Amniotic epithelial cell (primary cell): ENCODE measurements around the gene PRR5L.

ENCODE experiments used
- DNase-seq: peaks from one replicate; pipeline ENCODE4 v3.0.0-alpha.2; 2010; ENCODE audit warnings: low read depth

Gene PRR5L

DNA sequence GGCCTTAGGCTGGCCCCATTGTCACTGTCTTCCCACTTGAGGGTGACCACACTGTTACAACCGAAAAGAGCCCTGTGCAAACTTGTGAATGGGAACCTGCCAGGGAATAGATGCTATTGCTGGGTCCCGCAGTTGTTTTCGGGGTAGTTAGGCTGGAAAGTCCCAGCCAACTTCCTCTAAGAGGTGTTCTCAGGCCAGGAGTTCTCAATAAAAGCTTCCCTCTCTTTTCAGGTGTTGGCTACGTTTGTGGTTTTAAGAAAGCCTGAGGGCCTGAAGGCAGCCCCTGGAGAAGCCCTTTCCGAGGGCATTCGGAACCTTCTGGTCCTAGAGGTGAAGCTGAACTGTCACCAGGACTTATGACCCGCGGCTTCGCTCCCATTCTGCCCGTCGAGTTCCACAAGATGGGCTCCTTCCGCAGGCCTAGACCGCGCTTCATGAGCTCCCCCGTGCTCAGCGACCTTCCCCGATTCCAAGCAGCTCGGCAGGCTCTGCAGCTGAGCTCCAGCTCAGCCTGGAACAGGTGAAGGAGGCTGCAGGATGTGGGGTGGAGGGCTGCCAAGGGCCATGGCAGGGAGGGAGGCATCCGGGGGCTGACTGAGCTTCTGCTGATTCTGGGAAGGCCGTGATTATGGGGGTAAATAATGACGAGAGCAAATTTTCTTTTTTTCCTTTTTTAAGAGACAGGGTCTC is 104.8 kb downstream of the PRR5L start:
- DNase-seq: no peak

DNA sequence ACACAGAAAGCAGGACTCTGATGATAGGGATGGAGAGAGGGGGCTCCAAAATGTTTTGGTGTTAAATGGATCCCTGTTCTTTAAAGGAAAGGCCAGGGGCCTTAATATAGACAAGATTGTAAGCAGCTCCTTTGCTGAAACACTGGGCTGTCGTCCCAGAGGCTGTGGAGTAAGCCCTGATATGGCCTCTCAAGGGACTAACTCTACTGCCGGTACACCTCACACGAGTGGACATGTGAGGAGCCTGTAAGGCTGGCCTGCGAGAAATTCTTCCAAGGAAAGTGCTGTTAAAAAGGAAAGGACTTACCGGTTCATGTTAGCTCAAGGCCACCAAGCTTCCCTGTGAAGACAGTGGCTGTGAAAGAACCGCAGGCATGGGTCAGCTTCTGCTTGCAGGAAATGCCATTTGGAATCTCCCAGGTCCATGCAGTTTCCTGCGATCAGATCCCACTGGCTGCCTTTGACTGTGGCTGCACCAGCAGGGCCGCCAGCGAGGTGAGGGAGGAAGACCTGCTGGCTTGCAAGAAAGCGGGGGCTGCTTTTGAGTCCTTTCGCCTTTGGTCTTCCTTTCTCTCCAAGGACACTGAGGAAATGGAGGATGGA is 106.6 kb downstream of the PRR5L start:
- no peak for DNase-seq

DNA sequence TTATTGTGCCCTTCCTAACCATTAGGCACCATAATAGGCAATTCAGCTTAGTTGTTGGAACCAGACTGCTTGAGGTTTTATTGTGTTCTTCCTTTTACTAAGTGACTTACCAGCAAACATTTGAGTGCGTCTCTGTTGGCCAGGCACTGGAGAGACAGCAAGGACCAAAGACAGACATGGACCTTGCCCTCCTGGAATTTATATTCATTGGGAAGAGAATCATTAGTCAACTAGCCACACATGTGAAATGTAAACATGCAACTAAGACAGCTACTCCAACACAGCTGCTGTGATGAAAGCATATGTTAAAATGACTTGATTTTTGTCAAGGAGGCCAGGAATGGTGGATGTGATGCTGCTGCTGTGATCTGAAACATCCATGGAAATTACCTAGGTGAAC is 107.6 kb downstream of the PRR5L start:
- DNase-seq: no peak

- DNase-seq: no peak
Observed at GRCh38 chr11:36404831-36405230, 108.7 kb downstream of the PRR5L start.

GRCh38 chr11:36405585-36406367 is 109.7 kb downstream of the PRR5L start:
- DNase-seq: peak; percentile 32

DNA sequence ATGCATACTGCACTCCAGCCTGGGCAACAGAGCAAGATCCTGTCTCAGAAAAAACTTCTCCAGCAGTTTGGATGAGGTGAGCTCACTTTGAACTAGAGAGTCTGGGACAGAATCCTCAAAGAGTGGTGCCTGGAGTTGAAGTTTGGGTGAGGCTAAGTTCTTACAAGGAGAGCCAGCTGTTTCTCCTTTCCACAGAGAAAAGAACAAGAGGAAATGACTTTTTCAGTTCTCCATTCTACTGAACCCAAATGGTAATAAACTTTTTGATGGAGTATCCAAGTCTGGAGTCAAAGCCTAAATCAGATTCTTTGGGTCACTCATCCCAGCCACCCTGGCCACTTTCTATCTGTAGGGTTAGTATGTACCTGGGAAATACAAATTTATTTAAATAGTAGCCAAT is 111.3 kb downstream of the PRR5L start:
- DNase-seq: no peak

DNA sequence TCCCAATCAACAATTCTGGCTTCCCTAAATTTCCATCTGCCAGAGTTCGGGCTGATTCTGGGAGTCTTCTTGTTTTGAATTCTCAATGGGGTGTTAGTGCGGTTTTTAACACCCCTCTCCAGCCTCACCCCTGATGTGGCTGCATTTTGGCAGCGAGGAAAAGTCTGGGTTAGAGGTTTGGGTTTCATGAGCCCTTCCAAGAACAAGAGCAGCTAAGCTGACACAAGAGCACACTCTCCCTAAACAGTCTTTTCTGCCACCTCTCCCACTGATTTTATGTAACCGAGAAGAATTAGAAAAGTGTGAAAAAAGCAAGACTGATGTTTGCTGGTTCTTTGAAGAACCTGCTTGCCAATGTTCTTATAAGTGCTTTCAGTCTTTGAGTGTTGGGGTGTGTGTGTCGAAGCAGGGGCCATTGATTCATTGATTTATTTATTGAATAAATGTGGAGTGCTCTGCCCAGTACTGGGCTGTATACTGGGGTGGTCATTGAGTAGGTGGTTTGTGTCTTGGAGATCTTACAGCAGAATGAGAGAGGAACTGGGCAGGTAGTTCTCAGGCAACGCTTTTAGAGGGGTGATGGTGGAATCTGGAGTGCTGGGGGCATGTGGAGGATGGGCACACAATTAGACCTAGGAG is 112.5 kb downstream of the PRR5L start:
- DNase-seq: no peak

- peak; percentile 83 for DNase-seq
Observed at GRCh38 chr11:36409152-36409816, 113.2 kb downstream of the PRR5L start.

DNA sequence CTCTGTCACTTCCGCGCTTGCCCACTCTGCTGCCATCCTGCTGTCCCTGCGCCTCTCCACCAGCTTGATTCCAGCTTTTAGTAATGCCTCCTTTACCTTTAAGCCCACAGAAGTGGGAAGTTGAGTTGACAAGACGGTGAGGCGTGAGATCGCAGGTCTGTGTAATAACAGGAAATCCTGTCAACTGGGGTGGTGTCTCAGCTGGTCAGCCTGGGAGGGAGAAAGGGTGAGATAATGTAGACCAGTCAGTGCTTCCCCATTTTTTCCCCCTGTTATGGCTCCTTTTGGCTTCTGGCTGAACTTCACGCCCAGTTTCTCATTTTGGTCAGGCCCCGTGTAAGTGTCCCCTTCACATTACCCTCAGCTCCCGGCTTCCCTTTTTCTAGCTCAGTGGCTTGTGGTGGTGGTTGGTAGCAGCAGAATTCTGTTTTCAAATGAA is 115.1 kb downstream of the PRR5L start:
- DNase-seq: no peak

GRCh38 chr11:36412781-36413383 is 116.8 kb downstream of the PRR5L start:
- DNase-seq: peak; percentile 49

DNA sequence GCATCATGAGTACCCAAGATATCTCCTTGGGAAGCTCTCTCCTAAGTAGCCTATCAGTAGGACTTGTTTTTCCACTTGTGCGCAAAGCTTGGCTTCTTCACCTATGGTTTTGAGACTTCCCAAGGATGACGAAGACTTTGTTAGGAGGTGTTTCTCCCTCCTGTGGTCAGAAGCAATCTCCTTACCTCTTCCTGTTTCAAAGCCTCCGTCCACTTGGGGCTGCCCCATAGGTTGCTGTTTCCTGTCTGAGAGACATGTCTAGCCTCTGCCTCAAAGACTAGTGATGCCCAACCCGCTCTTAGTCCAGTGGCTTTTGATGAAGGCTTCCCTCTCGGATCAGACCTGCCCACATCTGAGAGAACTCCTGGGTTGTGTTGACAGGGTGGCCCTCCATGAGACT is 121.1 kb downstream of the PRR5L start:
- no peak for DNase-seq

DNA sequence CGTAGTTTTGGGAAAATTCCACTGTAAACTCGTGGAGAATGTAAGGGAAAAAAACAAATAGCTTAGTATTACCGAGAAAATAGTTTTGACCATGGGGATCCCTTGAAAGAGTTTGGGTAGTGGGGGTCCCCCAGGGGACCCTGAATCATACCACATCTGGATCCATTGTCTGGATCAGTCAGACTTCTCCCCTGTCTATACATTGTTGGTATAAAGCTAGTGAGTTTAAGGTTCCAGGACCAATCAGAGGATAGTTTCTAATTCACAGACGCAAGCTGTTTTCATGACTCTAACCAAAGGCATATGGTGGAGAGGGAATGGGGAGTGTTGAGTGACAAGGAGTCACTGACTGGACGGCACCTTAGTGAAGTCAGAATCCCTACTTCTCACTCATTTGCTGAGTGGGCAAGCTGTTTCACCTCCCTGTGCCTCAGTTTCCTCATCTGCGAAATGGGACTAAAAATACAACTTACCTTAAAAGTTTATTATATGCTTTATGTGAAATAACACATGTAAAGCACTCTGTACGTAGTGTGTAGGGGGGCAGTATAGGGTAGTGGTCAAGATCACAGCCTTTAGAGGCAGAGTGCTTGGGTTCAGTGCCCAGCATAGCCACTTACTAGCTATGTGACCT is 123.8 kb downstream of the PRR5L start:
- DNase-seq: no peak

GRCh38 chr11:36421546-36422155 is 125.6 kb downstream of the PRR5L start:
- DNase-seq: peak; percentile 35

DNA sequence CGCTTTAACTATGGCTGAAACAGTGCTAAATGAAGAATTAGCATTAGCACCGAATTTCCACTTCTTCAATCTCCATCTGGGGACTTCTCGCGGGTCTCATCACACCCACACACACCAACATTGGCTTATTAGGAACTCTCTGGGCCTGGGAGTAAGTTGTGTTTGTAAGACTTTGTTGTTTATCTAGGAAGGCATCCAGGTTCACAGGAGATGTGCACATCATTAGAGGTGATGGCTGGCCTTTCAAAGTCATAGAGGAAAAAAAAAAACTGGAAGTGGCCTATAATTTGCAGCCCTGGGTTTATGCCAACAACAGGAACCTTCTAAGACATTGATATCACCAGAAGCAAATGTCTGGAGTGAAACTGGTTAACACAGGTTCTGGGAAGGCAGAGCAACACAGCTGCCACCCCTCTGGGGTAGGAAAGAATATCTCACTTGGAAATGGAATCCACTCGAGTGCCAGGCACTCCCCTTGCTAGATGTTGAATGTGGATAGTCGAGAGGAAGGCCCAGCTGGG is 129.5 kb downstream of the PRR5L start:
- DNase-seq: no peak

DNA sequence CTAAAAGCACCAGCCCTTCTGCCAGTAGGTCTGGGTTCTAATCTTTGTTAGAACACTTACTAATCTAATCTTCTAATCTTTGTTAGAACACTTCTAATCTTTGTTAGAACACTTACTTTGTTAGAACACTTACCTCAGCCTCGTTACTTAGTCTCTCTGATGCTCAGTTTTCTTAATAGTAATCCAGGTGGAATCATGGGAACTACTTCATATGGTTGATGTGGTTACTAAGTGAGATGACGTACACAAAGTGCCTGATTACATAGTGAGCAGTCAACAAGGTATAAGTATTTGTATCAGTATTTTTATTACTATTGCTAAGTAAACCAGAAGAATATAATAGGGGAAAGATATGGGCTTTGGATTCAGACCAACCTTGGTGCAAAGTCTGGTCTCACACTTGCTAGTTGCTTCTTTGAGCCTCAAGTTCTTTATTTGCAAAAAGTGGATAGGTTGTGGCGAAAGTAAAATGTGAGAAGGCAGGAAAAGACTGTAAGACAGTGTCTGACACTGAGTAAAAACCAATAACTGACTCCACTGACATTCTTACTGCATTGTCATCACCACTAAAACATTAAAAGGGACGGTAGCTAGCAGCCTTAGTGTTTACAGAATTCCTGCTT is 130.2 kb downstream of the PRR5L start:
- no peak for DNase-seq

DNA sequence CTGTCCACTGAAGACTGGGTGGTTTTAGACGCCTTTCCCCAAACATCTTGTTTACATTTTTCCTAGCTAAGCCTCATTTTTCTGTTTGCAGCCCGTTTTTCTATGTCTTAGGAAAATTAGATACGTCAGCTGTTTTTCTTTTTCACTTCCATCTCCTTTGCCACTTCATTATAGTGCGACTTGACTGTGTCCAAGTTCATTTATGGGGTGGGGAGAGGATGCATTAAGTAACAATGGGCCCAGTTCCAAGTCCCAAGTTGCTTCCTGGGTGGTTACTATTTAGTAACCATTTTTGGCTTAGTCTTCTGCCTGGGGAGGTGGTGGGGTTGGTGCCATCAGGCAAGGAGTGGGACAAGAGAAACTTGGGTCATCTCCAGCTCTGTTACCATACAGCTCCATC is 131.0 kb downstream of the PRR5L start:
- no peak for DNase-seq

DNA sequence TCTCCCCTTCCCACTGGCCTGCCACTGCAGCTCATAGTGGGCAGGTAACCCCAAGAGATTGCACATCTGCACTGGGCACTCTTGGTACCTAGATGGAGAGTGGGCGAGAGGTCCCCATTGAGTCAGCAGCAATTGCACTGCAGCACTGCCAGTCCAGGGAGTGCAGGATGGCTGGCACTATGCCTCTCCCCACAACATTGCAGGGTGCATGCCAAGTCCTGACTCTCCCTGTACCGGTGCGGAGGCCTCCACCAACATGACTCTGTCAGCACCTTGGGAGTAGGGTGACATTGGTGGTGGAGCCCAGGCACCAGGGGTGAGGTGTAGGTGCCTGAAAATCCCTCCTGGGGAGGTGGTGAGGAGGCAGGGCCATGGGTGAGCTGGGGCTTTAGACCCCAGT is 131.8 kb downstream of the PRR5L start:
- DNase-seq: no peak

GRCh38 chr11:36431429-36432092 is 135.5 kb downstream of the PRR5L start:
- DNase-seq: peak; percentile 98

DNA sequence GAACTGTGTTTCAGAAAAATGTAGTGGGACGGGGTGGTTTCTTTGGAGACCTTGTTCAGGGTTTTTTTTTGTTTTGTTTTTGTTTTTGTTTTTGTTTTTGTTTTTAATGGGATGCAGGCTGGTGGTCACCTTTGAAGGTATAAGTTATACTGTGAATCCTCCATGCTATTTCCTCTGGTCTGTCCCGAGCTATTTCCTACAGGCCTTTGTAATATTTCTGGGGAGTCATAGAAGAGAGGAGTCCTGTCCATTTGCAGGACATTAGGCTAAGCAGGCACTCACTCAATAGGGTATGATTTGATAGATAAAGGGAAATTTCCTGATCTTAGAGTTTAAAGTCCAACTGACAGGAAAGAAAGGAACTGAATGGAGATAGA is 136.0 kb downstream of the PRR5L start:
- DNase-seq: no peak

DNA sequence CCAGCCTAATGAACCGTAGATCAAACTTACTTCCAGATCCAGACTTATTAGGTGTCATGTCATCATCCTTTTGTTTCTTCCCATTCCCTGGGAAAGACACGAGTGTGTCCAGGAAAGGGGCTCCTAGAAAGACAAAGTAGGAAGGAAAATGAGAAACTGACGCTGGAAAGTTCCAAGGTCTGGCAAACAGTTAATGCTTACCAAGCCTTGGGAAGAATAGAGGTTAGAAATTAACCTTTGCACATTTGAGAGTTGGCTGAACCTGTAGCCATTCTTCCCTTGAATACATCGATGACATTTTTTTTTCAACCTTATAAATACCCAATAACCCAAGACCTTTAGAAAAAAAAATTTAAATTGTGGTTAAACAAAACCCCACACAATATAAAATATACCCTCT is 136.7 kb downstream of the PRR5L start:
- no peak for DNase-seq
